ENCODE results near the gene SLC6A1. TPM values are rescaled to one million over a fixed set of nuclear protein-coding genes. Genes with fewer than 3 reads are reported as not detected.

The SLC6A1 gene
- total RNA-seq (2022; extraction: Qiagen RNA extraction; ENCODE audit: low read depth), result 0.03 TPM in 1 of 5 replicates, not detected in the others

DNA sequence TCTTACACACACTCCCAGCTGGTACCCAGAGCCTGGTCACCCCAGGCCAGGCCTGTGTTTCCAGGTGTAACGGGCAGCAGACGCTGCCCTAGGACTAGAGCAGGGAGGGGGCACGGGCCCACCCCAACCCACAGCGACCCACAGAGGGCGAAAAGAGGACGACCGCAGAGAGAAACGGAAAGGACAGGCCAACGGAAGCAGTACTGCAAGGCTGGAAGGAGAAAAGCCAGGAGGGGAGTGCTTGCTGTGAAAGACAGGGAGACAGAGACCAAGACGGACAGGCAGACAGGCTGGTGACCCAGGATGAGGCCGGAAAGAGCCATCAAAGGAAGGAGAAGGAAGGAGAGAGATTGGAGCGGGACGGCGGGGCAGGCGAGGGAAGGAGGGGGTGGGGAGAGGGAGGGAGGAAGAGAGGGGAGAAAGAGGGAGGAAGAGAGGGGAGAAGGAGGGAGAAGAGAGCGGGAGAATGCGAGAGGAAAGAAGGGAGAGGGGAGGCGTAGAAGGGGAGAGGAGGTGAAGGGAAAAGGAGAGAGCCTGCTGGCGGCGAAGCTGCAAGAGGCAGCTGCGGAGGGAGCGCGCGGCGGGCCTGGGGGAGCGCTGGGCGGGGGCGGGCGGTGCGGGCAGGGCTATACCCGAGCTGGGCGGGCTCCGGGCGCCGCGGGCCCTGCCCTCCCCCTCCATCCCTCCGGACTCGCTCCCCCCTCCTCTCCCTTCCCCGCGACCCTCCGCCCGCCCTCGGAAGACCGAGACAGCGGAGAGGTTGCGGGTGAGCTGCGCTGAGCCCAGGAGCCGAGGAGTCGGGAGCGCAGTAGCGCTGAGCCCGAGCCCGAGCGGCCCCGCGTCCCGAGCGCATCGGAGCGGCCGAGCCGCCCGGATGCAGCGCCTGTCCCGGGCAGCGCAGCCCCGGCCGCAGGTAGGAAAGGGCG, at the start of gene SLC6A1:
TSS of gene SLC6A1 (plus strand) at position 732 of the 926 bp plus-strand sequence. CDS start 24,464 bp downstream, outside the sequence.

Other genes with a start within 250 kb of the SLC6A1 start
- 0.03 to 0.09 TPM (median 0.05 TPM) in 4 of 5 replicates, not detected in the other for gene SLC6A11, start 176.5 kb upstream of the SLC6A1 start, total RNA-seq (2022; extraction: Qiagen RNA extraction; ENCODE audit: low read depth)
- 7.8 to 9.8 TPM (median 8.3 TPM) in 5 replicates for gene HRH1, start 161.7 kb downstream of the SLC6A1 start, total RNA-seq (2022; extraction: Qiagen RNA extraction; ENCODE audit: low read depth)

All from A549 treated with GW870086 at 1 μM for 4 hours (cell line).